Esophagus squamous epithelium (tissue), 4 donors: ENCODE measurements around the gene SLC7A9.

Experiments used
- CTCF ChIP-seq, 6 experiments: fragments of 450-650 bp in 4 of 6; fragments of 200-600 bp in 2 of 6; sonication (generic) in 2 of 6; IDR thresholded peaks; one replicate each; pipeline ENCODE4 v1.5.1; 2016 to 2019; ENCODE audit warnings: antibody characterized with exemption in 6 of 6, mild to moderate bottlenecking in 4 of 6, moderate library complexity in 4 of 6
- POLR2A ChIP-seq, 4 donors: fragments of 450-650 bp; IDR thresholded peaks; one replicate each; pipeline ENCODE4 v1.6.1; 2017; ENCODE audit warnings: antibody characterized with exemption in 4 of 4, mild to moderate bottlenecking in 4 of 4, moderate library complexity in 3 of 4

- no peak for TF ChIP-seq CTCF (IDR thresholded peaks at IDR 0.05)
- TF ChIP-seq POLR2A (IDR thresholded peaks at IDR 0.05), result no peak
Observed at GRCh38 chr19:32875428-32875827, 5.9 kb upstream of the SLC7A9 start.
